ENCODE results near the gene SLC4A1AP. TPM values are rescaled to one million over a fixed set of nuclear protein-coding genes. Genes with fewer than 3 reads are reported as not detected.

The SLC4A1AP gene
- total and polyA plus RNA-seq, 10 of the 15 experiments (the other 5 are each of a cell fraction or from before 2014, with no cell fraction given), result 6.5 to 30.1 (median 21.5) TPM

GRCh38 chr2:27702302-27702701, 38.6 kb downstream of the SLC4A1AP start:
- H3K36me3 ChIP-seq (ENCODE audit: control insufficient read depth in 2 of 2, insufficient read depth in 2 of 2, low read length in 1 of 2), result no peaks in the 10 kb centered on the region
- intact Hi-C loops (cut with micrococcal nuclease; ENCODE audit: unreplicated experiment), result loop anchor here (2.0 kb wide), 1 partner anchor 694 kb away; no protein-coding TSS in a partner anchor
- H2AFZ ChIP-seq (ENCODE audit: control insufficient read depth, low read depth, low read length), result no peak overlapping the region
- no peaks in the 10 kb centered on the region for H4K20me1 ChIP-seq (ENCODE audit: control insufficient read depth, insufficient read depth)
- DNase-seq (ENCODE audit: low read depth, low spot score), result no peak
- H3K4me1 ChIP-seq (ENCODE audit: control insufficient read depth, insufficient read depth, low read length), result no peaks in the 10 kb centered on the region
- POLR2A ChIA-PET, result no interaction called here
- no peak overlapping the region for H3K9ac ChIP-seq (ENCODE audit: control insufficient read depth, insufficient read depth, low read length)
- H3K27me3 ChIP-seq (replicated peaks in 1 of 2; ENCODE audit: control insufficient read depth in 2 of 2, insufficient read depth in 2 of 2, low read length in 1 of 2), result no peaks in the 10 kb centered on the region
- H3K27ac ChIP-seq (ENCODE audit: control insufficient read depth, insufficient read depth), result no peak overlapping the region
- no peak overlapping the region for H3K4me3 ChIP-seq
- in situ Hi-C loops (cut with MboI), result no loop called here
- FAIRE-seq, result no peak
- ATAC-seq, result no peak
- CTCF ChIA-PET, result interaction anchor here (1.1 to 3.6 kb wide), 2 partner anchors 19 to 751 kb away, joined by 4 to 23 read pairs; no protein-coding TSS in a partner anchor
- no peak overlapping the region for H3K4me2 ChIP-seq (ENCODE audit: control insufficient read depth, insufficient read depth)
- no peaks in the 10 kb centered on the region for H3K79me2 ChIP-seq (ENCODE audit: control insufficient read depth, insufficient read depth, low read length)
- SMC1A ChIA-PET (ENCODE audit: uncharacterized antibody, unreplicated experiment), result no interaction called here
- RAD21 ChIA-PET (ENCODE audit: unreplicated experiment), result no interaction called here
- no peaks in the 10 kb centered on the region for H3K9me3 ChIP-seq (replicated peaks; ENCODE audit: control insufficient read depth, insufficient read depth, low read length)
- BruUV-seq (replicated peaks), result no TSS peak
- 47% methylated on average over 1 of the region's 1 CpG for WGBS (ENCODE audit: insufficient coverage, insufficient replicate concordance, low lambda C conversion rate, missing lambda C conversion rate)
- TF ChIP-seq EGR1 (IDR thresholded peaks at IDR 0.05; ENCODE audit: borderline replicate concordance in 1 of 2, low read depth in 2 of 2, low read length in 2 of 2) (no peak), EP300 (IDR thresholded peaks at IDR 0.05; ENCODE audit: borderline replicate concordance in 1 of 2, control insufficient read depth in 1 of 2, low read depth in 2 of 2, low read length in 2 of 2) (no peak), SKIL (IDR thresholded peaks at IDR 0.05; ENCODE audit: low read depth, poor library complexity, severe bottlenecking) (no peak), HDGF (IDR thresholded peaks at IDR 0.05) (no peak), CHD4 (IDR thresholded peaks at IDR 0.05) (no peak), HDAC6 (IDR thresholded peaks at IDR 0.05; ENCODE audit: unreplicated experiment) (no peak), USF2 (IDR thresholded peaks at IDR 0.05; ENCODE audit: borderline replicate concordance, low read depth, low read length) (no peak), ZBED1 (IDR thresholded peaks at IDR 0.05; ENCODE audit: borderline replicate concordance) (no peak), PBX3 (IDR thresholded peaks at IDR 0.05; ENCODE audit: insufficient replicate concordance, low read depth, low read length) (no peak), MYC (IDR thresholded peaks at IDR 0.05; ENCODE audit: insufficient read depth, insufficient read length, insufficient replicate concordance, low read length, severe bottlenecking) (no peak), ETV6 (conservative IDR thresholded peaks at IDR 0.05 in 1 of 2, IDR thresholded peaks at IDR 0.05 in 1 of 2; ENCODE audit: borderline replicate concordance in 1 of 2, low read depth in 1 of 2) (no peak), SP1 (IDR thresholded peaks at IDR 0.05; ENCODE audit: low read depth, low read length) (no peak), MEF2A (IDR thresholded peaks at IDR 0.05; ENCODE audit: insufficient read depth, low read depth, low read length) (no peak), E2F8 (IDR thresholded peaks at IDR 0.05; ENCODE audit: low read depth, partially characterized antibody) (no peak), SRF (IDR thresholded peaks at IDR 0.05; ENCODE audit: low read depth in 2 of 2, low read length in 2 of 2) (no peak)
